ENCODE data around the gene SCNN1G.

SCNN1G gene

DNA sequence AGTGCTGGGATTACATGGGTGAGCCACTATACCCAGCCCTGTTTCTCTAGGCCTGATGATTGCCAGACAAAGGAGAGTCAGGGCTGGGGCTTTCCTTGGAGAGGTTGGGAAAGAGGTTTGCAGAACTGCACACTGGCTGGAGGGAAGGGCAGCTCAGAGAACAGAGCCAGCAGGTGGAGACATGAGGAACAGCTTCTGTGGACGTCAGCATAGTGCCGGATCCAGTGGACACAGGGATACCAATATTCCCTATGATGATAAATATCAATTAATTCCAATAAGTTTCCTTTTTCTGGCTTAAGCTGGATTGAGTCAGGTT lies 76.3 kb downstream of the SCNN1G start:
- DNase-seq (ENCODE audit: low read depth, low spot score), result no peak
- ChIA-PET POLR2A (no interaction called here), CTCF (no interaction called here)
- TF ChIP-seq, protein P1, sequence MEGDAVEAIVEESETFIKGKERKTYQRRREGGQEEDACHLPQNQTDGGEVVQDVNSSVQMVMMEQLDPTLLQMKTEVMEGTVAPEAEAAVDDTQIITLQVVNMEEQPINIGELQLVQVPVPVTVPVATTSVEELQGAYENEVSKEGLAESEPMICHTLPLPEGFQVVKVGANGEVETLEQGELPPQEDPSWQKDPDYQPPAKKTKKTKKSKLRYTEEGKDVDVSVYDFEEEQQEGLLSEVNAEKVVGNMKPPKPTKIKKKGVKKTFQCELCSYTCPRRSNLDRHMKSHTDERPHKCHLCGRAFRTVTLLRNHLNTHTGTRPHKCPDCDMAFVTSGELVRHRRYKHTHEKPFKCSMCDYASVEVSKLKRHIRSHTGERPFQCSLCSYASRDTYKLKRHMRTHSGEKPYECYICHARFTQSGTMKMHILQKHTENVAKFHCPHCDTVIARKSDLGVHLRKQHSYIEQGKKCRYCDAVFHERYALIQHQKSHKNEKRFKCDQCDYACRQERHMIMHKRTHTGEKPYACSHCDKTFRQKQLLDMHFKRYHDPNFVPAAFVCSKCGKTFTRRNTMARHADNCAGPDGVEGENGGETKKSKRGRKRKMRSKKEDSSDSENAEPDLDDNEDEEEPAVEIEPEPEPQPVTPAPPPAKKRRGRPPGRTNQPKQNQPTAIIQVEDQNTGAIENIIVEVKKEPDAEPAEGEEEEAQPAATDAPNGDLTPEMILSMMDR (IDR thresholded peaks at IDR 0.05; ENCODE audit: insufficient read depth, low read length, missing control alignments), result no peak
- no peak overlapping the region for H3K4me3 ChIP-seq (ENCODE audit: low read depth, low read length)

Data from AG04449 (cell line).